Sigmoid colon (tissue), 7 donors: ENCODE data around the gene SLC36A2. TPM values are rescaled to one million over a fixed set of nuclear protein-coding genes. Genes with fewer than 3 reads are reported as not detected.

Experiments
- DNase-seq: peaks from one replicate; pipeline ENCODE4 v3.0.0-alpha.2; 2019
- H3K27ac ChIP-seq, 4 donors: fragments of 200-600 bp; sonication (generic); one replicate each; pipeline ENCODE4 v1.5.1; 2016 to 2019; ENCODE audit warnings: mild to moderate bottlenecking in 1 of 4
- H3K27me3 ChIP-seq, 3 donors: fragments of 200-600 bp; sonication (generic); one replicate each; pipeline ENCODE4 v1.5.1; 2019; ENCODE audit warnings: mild to moderate bottlenecking in 1 of 3
- H3K36me3 ChIP-seq, 4 donors: fragments of 200-600 bp; sonication (generic); one replicate each; pipeline ENCODE4 v1.5.1; 2016 to 2019
- H3K4me1 ChIP-seq, 4 donors: fragments of 200-600 bp; sonication (generic); one replicate each; pipeline ENCODE4 v1.5.1; 2017 to 2019
- H3K4me3 ChIP-seq, 4 donors: fragments of 200-600 bp; sonication (generic); one replicate each; pipeline ENCODE4 v1.5.1; 2017 to 2019; ENCODE audit warnings: mild to moderate bottlenecking in 2 of 4, moderate library complexity in 1 of 4
- H3K9me3 ChIP-seq, 4 donors: fragments of 200-600 bp in 3 of 4; sonication (generic) in 3 of 4; one replicate each; pipeline versions ENCODE4 v1.5.1 to v1.6.1; 2013 to 2019
- CTCF ChIP-seq, 4 experiments: fragments of 450-650 bp in 3 of 4; fragments of 200-600 bp in 1 of 4; IDR thresholded peaks; one replicate each; pipeline ENCODE4 v1.5.1; 2016 to 2019; ENCODE audit warnings: antibody characterized with exemption in 4 of 4, mild to moderate bottlenecking in 3 of 4, moderate library complexity in 2 of 4
- EP300 ChIP-seq, 4 donors: sonication (generic); formaldehyde crosslinking; IDR thresholded peaks; one replicate each; pipeline ENCODE4 v1.6.1; 2017; ENCODE audit warnings: antibody characterized with exemption in 4 of 4
- POLR2A ChIP-seq, 2 donors: fragments of 450-650 bp; IDR thresholded peaks; one replicate each; pipeline ENCODE4 v1.6.1; 2016; ENCODE audit warnings: antibody characterized with exemption in 2 of 2, mild to moderate bottlenecking in 2 of 2, moderate library complexity in 2 of 2
- POLR2AphosphoS5 ChIP-seq, 4 donors: sonication (generic); formaldehyde crosslinking; IDR thresholded peaks; one replicate each; pipeline ENCODE4 v1.6.1; 2017; ENCODE audit warnings: antibody characterized with exemption in 4 of 4
- WGBS, 2 donors: extraction: QIAGEN DNeasy Blood & Tissue Kit; methylation state at CpG; one replicate each; pipeline ENCODE4 v1.1.7; 2013; 5-methylcytosine and 5-hydroxymethylcytosine counted together
- intact Hi-C: fragments of 100-400 bp; cut with DNase I; formaldehyde crosslinking; loops from one replicate; pipeline ENCODE4 v1.15.1; 2023
- polyA plus RNA-seq, 3 donors: library from polyadenylated mRNA; stranded (reverse); fragments of 200-250 nt; gene quantifications; one replicate each; pipeline ENCODE4 v1.2.3, GENCODE V29; 2013
- total RNA-seq, 4 donors: library from RNA; depleted of rRNA; stranded (reverse); fragments of >200 nt; gene quantifications; one replicate each; pipeline ENCODE4 v1.1.0, GENCODE V29; 2016
- donor health status: healthy with polysubstance abuse.
- donor health status: Bipolar disorder and iron deficiency.
- donor health status: healthy.

Gene SLC36A2
- total and polyA plus RNA-seq, 7 donors: not detected

- no peak for DNase-seq
- Histone ChIP-seq H3K36me3 (no peaks in the 10 kb centered on the region), H3K4me1 (no peaks in the 10 kb centered on the region), H3K4me3 (no peak overlapping the region), H3K27ac (no peak overlapping the region), H3K9me3 (no peaks in the 10 kb centered on the region), H3K27me3 (no peaks in the 10 kb centered on the region)
- intact Hi-C loops: no loop called here
- WGBS, 2 donors: 30 to 33% methylated on average over 8 of the region's 8 CpGs
- TF ChIP-seq POLR2AphosphoS5 (IDR thresholded peaks at IDR 0.05): no peak
- TF ChIP-seq EP300 (IDR thresholded peaks at IDR 0.05): no peak
- no peak for TF ChIP-seq POLR2A (IDR thresholded peaks at IDR 0.05)
- TF ChIP-seq CTCF (IDR thresholded peaks at IDR 0.05): no peak
Measured at GRCh38 chr5:151284392-151284967, 62.9 kb downstream of the SLC36A2 start.

- Histone ChIP-seq H3K9me3 (no peaks in the 10 kb centered on the region), H3K27me3 (no peaks in the 10 kb centered on the region), H3K4me1 (no peaks in the 10 kb centered on the region), H3K27ac (no peak overlapping the region), H3K36me3 (no peaks in the 10 kb centered on the region), H3K4me3 (no peak overlapping the region)
- no peak for DNase-seq
- WGBS, 2 donors: 82 to 83% methylated on average over 4 of the region's 4 CpGs
- intact Hi-C loops: no loop called here
- TF ChIP-seq EP300 (IDR thresholded peaks at IDR 0.05): no peak
- TF ChIP-seq POLR2AphosphoS5 (IDR thresholded peaks at IDR 0.05): no peak
- TF ChIP-seq CTCF (IDR thresholded peaks at IDR 0.05): no peak
- no peak for TF ChIP-seq POLR2A (IDR thresholded peaks at IDR 0.05)
Measured at GRCh38 chr5:151283120-151283825, 64.1 kb downstream of the SLC36A2 start.

GRCh38 chr5:151281001-151281639, 66.2 kb downstream of the SLC36A2 start:
- H3K9me3 ChIP-seq: no peaks in the 10 kb centered on the region
- intact Hi-C loops: no loop called here
- no peaks in the 10 kb centered on the region for H3K4me1 ChIP-seq
- no peak overlapping the region for H3K4me3 ChIP-seq
- WGBS, 2 donors: 92 to 93% methylated on average over 13 of the region's 13 CpGs
- DNase-seq: no peak
- H3K27ac ChIP-seq: no peak overlapping the region
- TF ChIP-seq CTCF (IDR thresholded peaks at IDR 0.05): no peak
- no peak for TF ChIP-seq POLR2AphosphoS5 (IDR thresholded peaks at IDR 0.05)
- TF ChIP-seq POLR2A (IDR thresholded peaks at IDR 0.05): no peak
- TF ChIP-seq EP300 (IDR thresholded peaks at IDR 0.05): no peak
- no peaks in the 10 kb centered on the region for H3K36me3 ChIP-seq
- no peaks in the 10 kb centered on the region for H3K27me3 ChIP-seq

GRCh38 chr5:151280443-151280842, 66.9 kb downstream of the SLC36A2 start:
- no peaks in the 10 kb centered on the region for H3K36me3 ChIP-seq
- H3K27ac ChIP-seq: no peak overlapping the region
- H3K9me3 ChIP-seq: no peaks in the 10 kb centered on the region
- WGBS, 2 donors: 82 to 88% methylated on average over 2 of the region's 2 CpGs
- H3K4me3 ChIP-seq: no peak overlapping the region
- TF ChIP-seq EP300 (IDR thresholded peaks at IDR 0.05) (no peak), CTCF (IDR thresholded peaks at IDR 0.05) (no peak), POLR2AphosphoS5 (IDR thresholded peaks at IDR 0.05) (no peak), POLR2A (IDR thresholded peaks at IDR 0.05) (no peak)
- intact Hi-C loops: no loop called here
- DNase-seq: no peak
- no peaks in the 10 kb centered on the region for H3K27me3 ChIP-seq
- no peaks in the 10 kb centered on the region for H3K4me1 ChIP-seq
